IMR-90 (cell line): ENCODE results near the gene SYTL4. TPM values are rescaled to one million over a fixed set of nuclear protein-coding genes. Genes with fewer than 3 reads are reported as not detected.

Experiments
- ATAC-seq: fragments of 200-7000 bp; cut with Tn5 transposase; 2 replicates; pipeline ENCODE4 v1.9.1; 2020; ENCODE audit warnings: low read depth, mild to moderate bottlenecking, moderate library complexity
- BruUV-seq: library from RNA; stranded (reverse); fragments of 400-500 nt; replicated peaks from 2 replicates; lab custom pipeline; 2021; lab: Mats Ljungman, UMichigan
- CTCF ChIA-PET: fragments of 300-600 bp; formaldehyde crosslinking; extraction: SDS; loops from one replicate; lab custom pipeline; 2021; ENCODE audit warnings: antibody characterized with exemption; lab: Yijun Ruan, JAX
- POLR2A ChIA-PET: fragments of 300-600 bp; sonication (Branson Sonifier 250); formaldehyde crosslinking; loops from one replicate; lab custom pipeline; 2022; ENCODE audit warnings: antibody characterized with exemption; ENCODE audit not compliant: unreplicated experiment; lab: Charles Lee
- DNase-seq: peaks from one replicate; pipeline ENCODE4 v3.0.0; 2013
- H2AFZ ChIP-seq: replicated peaks from 2 replicates; pipeline ENCODE3; 2013; ENCODE audit warnings: low read length, mild to moderate bottlenecking; ENCODE audit not compliant: poor library complexity
- H2AK5ac ChIP-seq: 2 replicates; pipeline ENCODE4 v1.6.1; 2013; ENCODE audit warnings: low read depth, low read length, inconsistent platforms
- H2AK9ac ChIP-seq: replicated peaks from 2 replicates; pipeline ENCODE3; 2013; ENCODE audit warnings: mild to moderate bottlenecking, low read depth, low read length, moderate library complexity; ENCODE audit not compliant: poor library complexity
- H2BK120ac ChIP-seq: 2 replicates; pipeline ENCODE4 v1.6.1; 2013; ENCODE audit warnings: low read depth, low read length, inconsistent platforms
- H2BK15ac ChIP-seq: 3 replicates; pipeline ENCODE4 v1.6.1; 2013; ENCODE audit warnings: low read depth, low read length, inconsistent platforms
- H2BK20ac ChIP-seq: 2 replicates; pipeline ENCODE4 v1.6.1; 2013; ENCODE audit warnings: low read depth, mild to moderate bottlenecking, inconsistent platforms, low read length, moderate library complexity
- H2BK5ac ChIP-seq: 2 replicates; pipeline ENCODE4 v1.6.1; 2013; ENCODE audit warnings: mild to moderate bottlenecking, low read depth, low read length, inconsistent platforms; ENCODE audit not compliant: poor library complexity, severe bottlenecking
- H3K14ac ChIP-seq: replicated peaks from 2 replicates; pipeline ENCODE4 v1.6.1; 2013; ENCODE audit warnings: low read depth, low read length, inconsistent platforms
- H3K18ac ChIP-seq: 2 replicates; pipeline ENCODE4 v1.6.1; 2013; ENCODE audit warnings: low read depth, low read length, control low read depth
- H3K23ac ChIP-seq: 2 replicates; pipeline ENCODE4 v1.6.1; 2013; ENCODE audit warnings: low read depth, low read length, inconsistent platforms
- H3K27ac ChIP-seq: 2 replicates; pipeline ENCODE4 v1.5.1; 2013; ENCODE audit warnings: mild to moderate bottlenecking, control low read depth, low read length; ENCODE audit not compliant: insufficient read depth
- H3K27me3 ChIP-seq: 2 replicates; pipeline ENCODE4 v1.6.1; 2013; ENCODE audit warnings: low read length; ENCODE audit not compliant: control insufficient read depth, insufficient read depth
- H3K36me3 ChIP-seq: 2 replicates; pipeline ENCODE4 v1.6.1; 2013; ENCODE audit warnings: low read length, mixed read lengths; ENCODE audit not compliant: control insufficient read depth, insufficient read depth
- H3K4ac ChIP-seq: 2 replicates; pipeline ENCODE4 v1.6.1; 2013; ENCODE audit warnings: low read depth, low read length, inconsistent platforms
- H3K4me1 ChIP-seq: 2 replicates; pipeline ENCODE4 v1.6.1; 2013; ENCODE audit warnings: low read length, mixed read lengths; ENCODE audit not compliant: control insufficient read depth, insufficient read depth
- H3K4me2 ChIP-seq: 2 replicates; pipeline ENCODE4 v1.6.1; 2013; ENCODE audit warnings: low read depth, mild to moderate bottlenecking, control low read depth, low read length, moderate library complexity
- H3K4me3 ChIP-seq: 2 replicates; pipeline ENCODE4 v1.5.1; 2013; ENCODE audit warnings: low read depth, mild to moderate bottlenecking, control low read depth, low read length, moderate library complexity; ENCODE audit not compliant: insufficient read depth
- H3K56ac ChIP-seq: 2 replicates; pipeline ENCODE4 v1.6.1; 2013; ENCODE audit warnings: low read length, inconsistent platforms; ENCODE audit not compliant: insufficient read depth; ENCODE audit errors: extremely low read depth
- H3K79me1 ChIP-seq, 2 experiments: 2 replicates each; pipeline ENCODE4 v1.6.1; 2013; ENCODE audit warnings: low read length in 2 of 2, inconsistent platforms in 1 of 2, low read depth in 1 of 2
- H3K9ac ChIP-seq: 2 replicates; pipeline ENCODE4 v1.6.1; 2013; ENCODE audit warnings: low read depth, low read length, control low read depth
- H3K9me1 ChIP-seq: 2 replicates; pipeline ENCODE4 v1.6.1; 2013; ENCODE audit warnings: low read length, inconsistent platforms; ENCODE audit not compliant: insufficient read depth
- H3K9me3 ChIP-seq: 2 replicates; pipeline ENCODE4 v1.6.1; 2013; ENCODE audit warnings: low read length; ENCODE audit not compliant: control insufficient read depth, insufficient read depth
- H4K20me1 ChIP-seq: 2 replicates; pipeline ENCODE4 v1.6.1; 2013; ENCODE audit warnings: low read length, inconsistent platforms; ENCODE audit not compliant: insufficient read depth
- H4K5ac ChIP-seq: 2 replicates; pipeline ENCODE4 v1.6.1; 2013; ENCODE audit warnings: mild to moderate bottlenecking, low read depth, low read length, control low read depth
- H4K8ac ChIP-seq, 2 experiments: 2 replicates each; pipeline ENCODE4 v1.6.1; 2013; ENCODE audit warnings: low read depth in 2 of 2, low read length in 2 of 2, control low read depth in 1 of 2, inconsistent platforms in 1 of 2
- H4K91ac ChIP-seq: 2 replicates; pipeline ENCODE4 v1.6.1; 2013; ENCODE audit warnings: low read depth, low read length, inconsistent platforms; ENCODE audit not compliant: insufficient read depth
- BHLHE40 ChIP-seq: fragments of 150-350 bp; IDR thresholded peaks from 2 replicates; pipeline ENCODE4 v1.6.1; 2016; ENCODE audit warnings: mild to moderate bottlenecking, low read depth, low read length
- CEBPB ChIP-seq: IDR thresholded peaks from 2 replicates; pipeline ENCODE4 v1.6.1; 2012; ENCODE audit warnings: low read depth, low read length, improper control_type of control experiment
- CHD1 ChIP-seq: IDR thresholded peaks from 2 replicates; pipeline ENCODE4 v1.6.1; 2012; ENCODE audit warnings: low read depth, low read length, improper control_type of control experiment
- ELK1 ChIP-seq: fragments of 150-350 bp; IDR thresholded peaks from 2 replicates; pipeline ENCODE4 v1.6.1; 2016; ENCODE audit warnings: low read depth, mild to moderate bottlenecking, low read length, moderate library complexity, borderline replicate concordance
- FOS ChIP-seq: fragments of 150-350 bp; IDR thresholded peaks from 2 replicates; pipeline ENCODE4 v1.6.1; 2016; ENCODE audit warnings: low read depth, low read length
- MAFK ChIP-seq: IDR thresholded peaks from 2 replicates; pipeline ENCODE4 v1.6.1; 2012; ENCODE audit warnings: low read depth, low read length, improper control_type of control experiment
- MAZ ChIP-seq: IDR thresholded peaks from 2 replicates; pipeline ENCODE4 v1.6.1; 2012; ENCODE audit warnings: low read depth, mild to moderate bottlenecking, low read length, improper control_type of control experiment, moderate library complexity, borderline replicate concordance
- MXI1 ChIP-seq: IDR thresholded peaks from 2 replicates; pipeline ENCODE4 v1.6.1; 2012; ENCODE audit warnings: low read depth, mild to moderate bottlenecking, low read length, moderate library complexity, borderline replicate concordance
- NFE2L2 ChIP-seq: fragments of 150-350 bp; IDR thresholded peaks from 2 replicates; pipeline ENCODE4 v1.6.1; 2016; ENCODE audit warnings: low read depth, mild to moderate bottlenecking, low read length
- POLR2A ChIP-seq: IDR thresholded peaks from 2 replicates; pipeline ENCODE4 v1.6.1; 2012; ENCODE audit warnings: mild to moderate bottlenecking, low read depth, low read length
- RAD21 ChIP-seq: IDR thresholded peaks from 2 replicates; pipeline ENCODE4 v1.6.1; 2012; ENCODE audit warnings: low read length, improper control_type of control experiment
- RCOR1 ChIP-seq: IDR thresholded peaks from 2 replicates; pipeline ENCODE4 v1.6.1; 2012; ENCODE audit warnings: mild to moderate bottlenecking, low read length, improper control_type of control experiment; ENCODE audit not compliant: insufficient replicate concordance
- SMC3 ChIP-seq: fragments of 150-350 bp; IDR thresholded peaks from 2 replicates; pipeline ENCODE4 v1.6.1; 2016; ENCODE audit warnings: low read depth, mild to moderate bottlenecking, antibody characterized with exemption, low read length, moderate library complexity
- USF2 ChIP-seq: fragments of 150-350 bp; IDR thresholded peaks from 2 replicates; pipeline ENCODE4 v1.6.1; 2017; ENCODE audit warnings: mild to moderate bottlenecking, antibody characterized with exemption, low read length, low read depth
- WGBS, 2 experiments: methylation state at CpG; one replicate each; pipeline versions ENCODE4 v1.1.5 to v1.1.7; 2013; ENCODE audit warnings: missing lambda C conversion rate in 2 of 2; ENCODE audit not compliant: insufficient read length in 1 of 2; ENCODE audit errors: extremely low coverage in 2 of 2; 5-methylcytosine and 5-hydroxymethylcytosine counted together
- dilution Hi-C: fragments of 300-500 bp; cut with HindIII; formaldehyde crosslinking; loops from one replicate; pipeline ENCODE4 v1.14.3; 2018; ENCODE audit warnings: low sequenced_read_pairs; ENCODE audit not compliant: unreplicated experiment
- in situ Hi-C: fragments of 300-500 bp; cut with MboI; formaldehyde crosslinking; loops from 3 replicates; pipeline ENCODE4 v1.14.3; 2019; ENCODE audit warnings: low sequenced_read_pairs, inconsistent platforms, mixed read lengths
- intact Hi-C: fragments of 100-400 bp; cut with micrococcal nuclease; formaldehyde crosslinking; loops from 2 replicates; pipeline ENCODE4 v1.10.0; 2022
- polyA plus RNA-seq, 3 experiments: library from polyadenylated mRNA; depleted of rRNA; stranded (reverse); fragments of >200 nt; gene quantifications; 2 replicates each; pipeline ENCODE4 v1.2.3, GENCODE V29; 2012; ENCODE audit warnings: low replicate concordance in 1 of 3
- total RNA-seq: library from RNA; depleted of rRNA; stranded (reverse); fragments of >200 nt; gene quantifications from 2 replicates; pipeline ENCODE4 v1.2.3, GENCODE V29; 2012
- TF ChIP-seq, protein P1 (sequence below): conservative IDR thresholded peaks from 2 replicates; pipeline ENCODE4 v1.5.1; 2012; ENCODE audit warnings: mild to moderate bottlenecking, low read depth, low read length, improper control_type of control experiment

The SYTL4 gene
- total and polyA plus RNA-seq, 2 of the 4 experiments (the other 2 are of a cell fraction) = 2.3 to 2.4 TPM

DNA sequence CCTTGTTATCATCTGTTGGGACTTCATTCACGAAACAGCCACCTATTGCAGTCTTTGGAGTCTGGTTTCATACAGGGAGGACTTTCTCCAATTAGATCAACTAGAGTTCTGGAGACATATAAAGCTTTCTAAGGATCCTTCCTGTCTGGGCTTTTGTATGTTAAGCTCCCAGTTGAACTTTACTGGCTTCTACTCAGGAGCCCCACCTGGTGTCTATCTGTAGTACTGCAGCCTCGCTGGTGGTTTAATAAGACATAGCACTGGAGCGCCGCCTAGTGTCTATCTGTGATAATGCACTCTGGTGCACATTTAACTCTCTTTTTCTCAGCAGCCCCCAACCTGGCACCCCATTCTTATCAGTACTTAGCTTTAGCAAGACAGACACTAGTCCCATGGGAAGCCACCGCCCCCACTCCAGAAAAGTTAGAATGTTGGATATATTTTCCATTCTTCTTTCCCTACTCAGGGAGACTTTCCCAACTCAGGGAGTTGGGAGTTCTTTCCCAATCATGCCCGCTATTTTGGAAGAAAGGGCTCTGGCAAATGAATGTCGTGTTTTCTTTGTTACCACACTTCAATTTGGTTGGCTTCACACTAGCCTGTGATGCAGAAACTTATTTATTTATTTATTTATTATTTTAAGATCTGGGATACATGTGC lies 36.9 kb upstream of the SYTL4 start:
- no peaks in the 10 kb centered on the region for H3K79me1 ChIP-seq
- DNase-seq (peak; percentile 62), ATAC-seq (peak; percentile 99)
- no peak overlapping the region for H4K8ac ChIP-seq
- no peak overlapping the region for H3K4me3 ChIP-seq
- ChIA-PET POLR2A (no interaction called here), CTCF (interaction anchor here (0.5 to 2.2 kb wide), 25 partner anchors 8 to 263 kb away, joined by 3 to 24 read pairs (median 4); partner anchors contain the start of genes SYTL4 and TSPAN6)
- no peak overlapping the region for H3K4ac ChIP-seq
- H2BK20ac ChIP-seq = no peak overlapping the region
- no TSS peak for BruUV-seq
- no peak overlapping the region for H2BK5ac ChIP-seq
- no peaks in the 10 kb centered on the region for H4K20me1 ChIP-seq
- no peak overlapping the region for H3K9ac ChIP-seq
- no peaks in the 10 kb centered on the region for H3K9me1 ChIP-seq
- no peak overlapping the region for H3K14ac ChIP-seq
- no peak overlapping the region for H3K27ac ChIP-seq
- no peak overlapping the region for H2BK120ac ChIP-seq
- peaks cover 2% of the 10 kb centered on the region for H3K27me3 ChIP-seq
- no CpG with 5 or more reads among the region's 7 CpGs for whole genome bisulfite sequencing, 2 experiments
- dilution Hi-C loops = no loop called here
- H3K9me3 ChIP-seq = no peaks in the 10 kb centered on the region
- no peak overlapping the region for H2AK9ac ChIP-seq
- no peaks in the 10 kb centered on the region for H3K36me3 ChIP-seq
- no peak overlapping the region for H3K18ac ChIP-seq
- no peak overlapping the region for H2AFZ ChIP-seq
- no peak overlapping the region for H4K91ac ChIP-seq
- H3K56ac ChIP-seq = no peak overlapping the region
- H2BK15ac ChIP-seq = no peak overlapping the region
- in situ Hi-C loops = loop anchor here (5.0 to 10.0 kb wide), 2 partner anchors 82 to 254 kb away; no protein-coding TSS in a partner anchor
- H3K4me2 ChIP-seq = no peak overlapping the region
- no peak overlapping the region for H4K5ac ChIP-seq
- H3K4me1 ChIP-seq = no peaks in the 10 kb centered on the region
- H2AK5ac ChIP-seq = no peak overlapping the region
- H3K23ac ChIP-seq = no peak overlapping the region
- intact Hi-C loops = loop anchor here (1.0 kb wide), 3 partner anchors 84 to 257 kb away; no protein-coding TSS in a partner anchor
- TF ChIP-seq RCOR1 (no peak), MXI1 (no peak), CEBPB (no peak), MAZ (no peak), CHD1 (no peak), RAD21 (peak; percentile 94), FOS (no peak), MAFK (no peak), USF2 (no peak), NFE2L2 (no peak), BHLHE40 (no peak), SMC3 (peak; percentile 98), ELK1 (no peak), POLR2A (no peak)
- TF ChIP-seq, protein P1, sequence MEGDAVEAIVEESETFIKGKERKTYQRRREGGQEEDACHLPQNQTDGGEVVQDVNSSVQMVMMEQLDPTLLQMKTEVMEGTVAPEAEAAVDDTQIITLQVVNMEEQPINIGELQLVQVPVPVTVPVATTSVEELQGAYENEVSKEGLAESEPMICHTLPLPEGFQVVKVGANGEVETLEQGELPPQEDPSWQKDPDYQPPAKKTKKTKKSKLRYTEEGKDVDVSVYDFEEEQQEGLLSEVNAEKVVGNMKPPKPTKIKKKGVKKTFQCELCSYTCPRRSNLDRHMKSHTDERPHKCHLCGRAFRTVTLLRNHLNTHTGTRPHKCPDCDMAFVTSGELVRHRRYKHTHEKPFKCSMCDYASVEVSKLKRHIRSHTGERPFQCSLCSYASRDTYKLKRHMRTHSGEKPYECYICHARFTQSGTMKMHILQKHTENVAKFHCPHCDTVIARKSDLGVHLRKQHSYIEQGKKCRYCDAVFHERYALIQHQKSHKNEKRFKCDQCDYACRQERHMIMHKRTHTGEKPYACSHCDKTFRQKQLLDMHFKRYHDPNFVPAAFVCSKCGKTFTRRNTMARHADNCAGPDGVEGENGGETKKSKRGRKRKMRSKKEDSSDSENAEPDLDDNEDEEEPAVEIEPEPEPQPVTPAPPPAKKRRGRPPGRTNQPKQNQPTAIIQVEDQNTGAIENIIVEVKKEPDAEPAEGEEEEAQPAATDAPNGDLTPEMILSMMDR = peak; percentile 100
